ENCODE results near the gene CBX4.

DNA sequence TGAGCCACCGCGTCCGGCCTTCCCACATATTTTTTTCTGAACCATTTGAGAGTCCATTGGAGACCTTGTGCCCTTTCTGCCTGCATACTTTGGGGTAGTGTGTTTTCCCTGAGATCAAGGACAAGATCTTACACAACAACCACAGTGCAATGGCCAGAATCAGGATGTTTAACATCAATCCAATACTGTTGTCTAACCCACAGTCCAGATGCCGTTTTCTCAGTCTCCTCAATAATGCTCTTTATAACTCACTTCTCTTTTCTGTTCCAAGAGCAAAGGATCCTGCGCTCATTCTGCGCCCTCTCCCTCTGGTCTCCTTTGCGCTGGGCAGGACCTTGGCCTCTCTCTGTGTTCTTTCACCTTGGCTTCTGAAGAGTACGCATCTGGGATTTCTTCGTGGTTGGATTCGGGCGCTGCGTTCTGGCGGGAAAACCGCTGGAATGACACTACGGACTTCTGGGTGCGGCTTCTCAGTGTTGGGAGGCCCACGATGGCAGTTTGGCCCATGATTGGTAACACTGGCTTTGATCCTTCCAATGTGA is 16.6 kb downstream of the CBX4 start:
- TF ChIP-seq CTCF (optimal IDR thresholded peaks at IDR 0.05 in 1 of 3, IDR thresholded peaks at IDR 0.05 in 1 of 3, conservative IDR thresholded peaks at IDR 0.05 in 1 of 3; ENCODE audit: extremely low read depth in 1 of 3, insufficient read depth in 2 of 3, low read length in 3 of 3) = no peak
- no peak for TF ChIP-seq EZH2 (IDR thresholded peaks at IDR 0.05; ENCODE audit: low read length)

Measured in keratinocyte (primary cell).